SK-N-SH treated with all-trans-retinoic acid at 6 μM for 48 hours (cell line): Measurements from ENCODE around the gene CBR1.

Experiments used
- ATAC-seq: fragments of 200-7000 bp; cut with Tn5 transposase; 3 replicates; pipeline ENCODE4 v1.9.1; 2020; ENCODE audit warnings: mild to moderate bottlenecking, moderate library complexity
- ARNTL ChIP-seq: fragments of 450-650 bp; formaldehyde crosslinking; IDR thresholded peaks from 2 replicates; pipeline ENCODE4 v1.5.0; 2020; ENCODE audit warnings: low read depth, mild to moderate bottlenecking, moderate library complexity, borderline replicate concordance
- CSDC2 ChIP-seq: fragments of 250-450 bp; sonication (Bioruptor Pico); IDR thresholded peaks from 2 replicates; pipeline ENCODE4 v1.5.0; 2020; ENCODE audit warnings: mild to moderate bottlenecking, moderate library complexity
- ESRRG ChIP-seq: fragments of 250-450 bp; sonication (Bioruptor Pico); IDR thresholded peaks from 2 replicates; pipeline ENCODE4 v1.6.1; 2021; ENCODE audit warnings: mild to moderate bottlenecking
- GLIS3 ChIP-seq: fragments of 250-450 bp; sonication (Bioruptor Pico); IDR thresholded peaks from 2 replicates; pipeline ENCODE4 v1.5.0; 2020; ENCODE audit warnings: mild to moderate bottlenecking, moderate library complexity
- ISL1 ChIP-seq: fragments of 250-450 bp; sonication (Bioruptor Pico); IDR thresholded peaks from 2 replicates; pipeline ENCODE4 v2.1.2; 2022; ENCODE audit warnings: mild to moderate bottlenecking, moderate library complexity
- PPARA ChIP-seq: fragments of 250-450 bp; sonication (Bioruptor Pico); IDR thresholded peaks from 2 replicates; pipeline ENCODE4 v1.5.0; 2020; ENCODE audit warnings: mild to moderate bottlenecking, borderline replicate concordance
- TCF4 ChIP-seq: fragments of 250-450 bp; sonication (Bioruptor Pico); IDR thresholded peaks from 2 replicates; pipeline ENCODE4 v1.8.0; 2021; ENCODE audit warnings: mild to moderate bottlenecking, moderate library complexity, borderline replicate concordance
- TOX ChIP-seq: fragments of 250-450 bp; sonication (Bioruptor Pico); IDR thresholded peaks from 2 replicates; pipeline ENCODE4 v1.8.0; 2021; ENCODE audit warnings: mild to moderate bottlenecking, moderate library complexity, borderline replicate concordance
- ZFP3 ChIP-seq: fragments of 250-450 bp; sonication (Bioruptor Pico); IDR thresholded peaks from 2 replicates; pipeline ENCODE4 v1.5.0; 2020; ENCODE audit warnings: mild to moderate bottlenecking, moderate library complexity
- ZFP30 ChIP-seq: fragments of 450-650 bp; formaldehyde crosslinking; IDR thresholded peaks from 2 replicates; pipeline ENCODE4 v1.5.0; 2022; ENCODE audit warnings: mild to moderate bottlenecking, moderate library complexity
- ZNF565 ChIP-seq: fragments of 450-650 bp; formaldehyde crosslinking; conservative IDR thresholded peaks from 2 replicates; pipeline ENCODE4 v1.5.0; 2020; ENCODE audit warnings: low read depth, mild to moderate bottlenecking, moderate library complexity
- ZNF70 ChIP-seq: fragments of 450-650 bp; formaldehyde crosslinking; IDR thresholded peaks from 2 replicates; pipeline ENCODE4 v1.5.0; 2020; ENCODE audit warnings: mild to moderate bottlenecking, moderate library complexity
- ZNF8 ChIP-seq: fragments of 450-650 bp; formaldehyde crosslinking; IDR thresholded peaks from 2 replicates; pipeline ENCODE4 v1.5.0; 2020; ENCODE audit warnings: mild to moderate bottlenecking, moderate library complexity
- TF ChIP-seq, protein P1 (sequence below): fragments of 250-450 bp; sonication (Bioruptor Pico); IDR thresholded peaks from 2 replicates; pipeline ENCODE4 v1.8.0; 2021; ENCODE audit warnings: low read depth, mild to moderate bottlenecking, moderate library complexity, borderline replicate concordance
- TF ChIP-seq, protein P2 (sequence below): fragments of 250-450 bp; sonication (Bioruptor Pico); IDR thresholded peaks from 2 replicates; pipeline ENCODE4 v1.5.1; 2021; ENCODE audit warnings: mild to moderate bottlenecking, moderate library complexity
- TF ChIP-seq, protein P3 (sequence below): fragments of 250-450 bp; sonication (Bioruptor Pico); IDR thresholded peaks from 2 replicates; pipeline ENCODE4 v1.5.1; 2020; ENCODE audit warnings: low read depth, mild to moderate bottlenecking, moderate library complexity
- TF ChIP-seq, protein P4 (sequence below): fragments of 250-450 bp; sonication (Bioruptor Pico); IDR thresholded peaks from 2 replicates; pipeline ENCODE4 v1.8.0; 2020; ENCODE audit warnings: mild to moderate bottlenecking, moderate library complexity, borderline replicate concordance
- TF ChIP-seq, protein P5 (sequence below): fragments of 250-450 bp; sonication (Bioruptor Pico); IDR thresholded peaks from 2 replicates; pipeline ENCODE4 v1.5.0; 2020; ENCODE audit warnings: mild to moderate bottlenecking, moderate library complexity

Gene CBR1

DNA sequence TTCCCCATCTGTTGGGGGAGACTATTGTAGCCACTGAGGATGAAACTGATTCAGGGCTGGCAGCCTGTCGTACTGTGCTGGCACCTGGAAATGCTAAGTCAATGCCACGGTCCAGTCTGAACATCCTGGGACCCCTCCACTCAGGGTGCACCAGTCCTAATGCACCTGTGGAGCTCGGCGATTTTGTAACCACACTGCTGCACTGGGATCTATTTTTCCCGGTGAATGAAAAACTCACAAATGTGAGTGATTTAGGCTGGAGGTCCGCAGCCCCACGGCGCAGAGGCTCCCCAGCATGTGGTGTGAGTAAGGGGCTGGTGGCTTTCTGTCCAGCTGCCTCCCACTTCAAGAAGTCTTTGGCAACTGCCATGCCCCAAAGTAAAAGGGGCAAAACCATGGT, 45.0 kb upstream of the CBR1 start:
- ATAC-seq, result no peak
- TF ChIP-seq, protein P1, sequence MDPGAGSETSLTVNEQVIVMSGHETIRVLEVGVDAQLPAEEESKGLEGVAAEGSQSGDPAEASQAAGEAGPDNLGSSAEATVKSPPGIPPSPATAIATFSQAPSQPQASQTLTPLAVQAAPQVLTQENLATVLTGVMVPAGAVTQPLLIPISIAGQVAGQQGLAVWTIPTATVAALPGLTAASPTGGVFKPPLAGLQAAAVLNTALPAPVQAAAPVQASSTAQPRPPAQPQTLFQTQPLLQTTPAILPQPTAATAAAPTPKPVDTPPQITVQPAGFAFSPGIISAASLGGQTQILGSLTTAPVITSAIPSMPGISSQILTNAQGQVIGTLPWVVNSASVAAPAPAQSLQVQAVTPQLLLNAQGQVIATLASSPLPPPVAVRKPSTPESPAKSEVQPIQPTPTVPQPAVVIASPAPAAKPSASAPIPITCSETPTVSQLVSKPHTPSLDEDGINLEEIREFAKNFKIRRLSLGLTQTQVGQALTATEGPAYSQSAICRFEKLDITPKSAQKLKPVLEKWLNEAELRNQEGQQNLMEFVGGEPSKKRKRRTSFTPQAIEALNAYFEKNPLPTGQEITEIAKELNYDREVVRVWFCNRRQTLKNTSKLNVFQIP (CRISPR knock-in tag), result no peak
- no peak for TF ChIP-seq ZNF70 (CRISPR knock-in tag)
- TF ChIP-seq ZNF8 (CRISPR knock-in tag), result no peak
- TF ChIP-seq ZFP30, result no peak
- no peak for TF ChIP-seq TOX (CRISPR knock-in tag)
- no peak for TF ChIP-seq ZNF565 (CRISPR knock-in tag)
- TF ChIP-seq, protein P2, sequence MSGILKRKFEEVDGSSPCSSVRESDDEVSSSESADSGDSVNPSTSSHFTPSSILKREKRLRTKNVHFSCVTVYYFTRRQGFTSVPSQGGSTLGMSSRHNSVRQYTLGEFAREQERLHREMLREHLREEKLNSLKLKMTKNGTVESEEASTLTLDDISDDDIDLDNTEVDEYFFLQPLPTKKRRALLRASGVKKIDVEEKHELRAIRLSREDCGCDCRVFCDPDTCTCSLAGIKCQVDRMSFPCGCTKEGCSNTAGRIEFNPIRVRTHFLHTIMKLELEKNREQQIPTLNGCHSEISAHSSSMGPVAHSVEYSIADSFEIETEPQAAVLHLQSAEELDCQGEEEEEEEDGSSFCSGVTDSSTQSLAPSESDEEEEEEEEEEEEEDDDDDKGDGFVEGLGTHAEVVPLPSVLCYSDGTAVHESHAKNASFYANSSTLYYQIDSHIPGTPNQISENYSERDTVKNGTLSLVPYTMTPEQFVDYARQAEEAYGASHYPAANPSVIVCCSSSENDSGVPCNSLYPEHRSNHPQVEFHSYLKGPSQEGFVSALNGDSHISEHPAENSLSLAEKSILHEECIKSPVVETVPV (CRISPR knock-in tag), result no peak
- no peak for TF ChIP-seq ESRRG (CRISPR knock-in tag)

DNA sequence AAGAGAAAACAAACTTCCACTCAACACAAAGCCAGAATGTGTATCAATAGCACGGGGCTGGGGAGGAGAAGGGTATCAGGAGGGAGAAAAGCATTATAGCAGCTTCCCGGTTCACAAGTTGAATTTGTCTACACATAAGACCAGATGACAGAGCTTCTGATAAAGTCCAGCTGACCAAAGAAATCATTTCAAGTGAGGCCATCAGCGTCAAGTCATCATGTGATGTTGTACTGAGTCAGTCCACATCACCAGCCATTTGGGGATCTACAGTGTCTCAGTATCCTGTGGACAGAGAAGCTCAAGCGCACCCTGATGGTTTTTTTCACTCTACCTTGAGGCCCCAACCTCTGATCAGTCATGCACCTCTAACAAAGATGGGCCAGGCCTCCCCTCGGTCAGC, 42.5 kb upstream of the CBR1 start:
- no peak for TF ChIP-seq CSDC2 (CRISPR knock-in tag)
- TF ChIP-seq PPARA (CRISPR knock-in tag), result no peak
- no peak for TF ChIP-seq ZFP30
- TF ChIP-seq, protein P1 (CRISPR knock-in tag), result no peak
- TF ChIP-seq, protein P3, sequence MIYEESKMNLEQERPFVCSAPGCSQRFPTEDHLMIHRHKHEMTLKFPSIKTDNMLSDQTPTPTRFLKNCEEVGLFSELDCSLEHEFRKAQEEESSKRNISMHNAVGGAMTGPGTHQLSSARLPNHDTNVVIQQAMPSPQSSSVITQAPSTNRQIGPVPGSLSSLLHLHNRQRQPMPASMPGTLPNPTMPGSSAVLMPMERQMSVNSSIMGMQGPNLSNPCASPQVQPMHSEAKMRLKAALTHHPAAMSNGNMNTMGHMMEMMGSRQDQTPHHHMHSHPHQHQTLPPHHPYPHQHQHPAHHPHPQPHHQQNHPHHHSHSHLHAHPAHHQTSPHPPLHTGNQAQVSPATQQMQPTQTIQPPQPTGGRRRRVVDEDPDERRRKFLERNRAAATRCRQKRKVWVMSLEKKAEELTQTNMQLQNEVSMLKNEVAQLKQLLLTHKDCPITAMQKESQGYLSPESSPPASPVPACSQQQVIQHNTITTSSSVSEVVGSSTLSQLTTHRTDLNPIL, result no peak
- TF ChIP-seq ZNF8 (CRISPR knock-in tag), result no peak
- no peak for TF ChIP-seq ZFP3
- TF ChIP-seq, protein P4, sequence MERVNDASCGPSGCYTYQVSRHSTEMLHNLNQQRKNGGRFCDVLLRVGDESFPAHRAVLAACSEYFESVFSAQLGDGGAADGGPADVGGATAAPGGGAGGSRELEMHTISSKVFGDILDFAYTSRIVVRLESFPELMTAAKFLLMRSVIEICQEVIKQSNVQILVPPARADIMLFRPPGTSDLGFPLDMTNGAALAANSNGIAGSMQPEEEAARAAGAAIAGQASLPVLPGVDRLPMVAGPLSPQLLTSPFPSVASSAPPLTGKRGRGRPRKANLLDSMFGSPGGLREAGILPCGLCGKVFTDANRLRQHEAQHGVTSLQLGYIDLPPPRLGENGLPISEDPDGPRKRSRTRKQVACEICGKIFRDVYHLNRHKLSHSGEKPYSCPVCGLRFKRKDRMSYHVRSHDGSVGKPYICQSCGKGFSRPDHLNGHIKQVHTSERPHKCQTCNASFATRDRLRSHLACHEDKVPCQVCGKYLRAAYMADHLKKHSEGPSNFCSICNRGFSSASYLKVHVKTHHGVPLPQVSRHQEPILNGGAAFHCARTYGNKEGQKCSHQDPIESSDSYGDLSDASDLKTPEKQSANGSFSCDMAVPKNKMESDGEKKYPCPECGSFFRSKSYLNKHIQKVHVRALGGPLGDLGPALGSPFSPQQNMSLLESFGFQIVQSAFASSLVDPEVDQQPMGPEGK, result no peak
- no peak for TF ChIP-seq GLIS3
- TF ChIP-seq ZNF565 (CRISPR knock-in tag), result no peak
- TF ChIP-seq ARNTL (CRISPR knock-in tag), result no peak
- TF ChIP-seq, protein P5, sequence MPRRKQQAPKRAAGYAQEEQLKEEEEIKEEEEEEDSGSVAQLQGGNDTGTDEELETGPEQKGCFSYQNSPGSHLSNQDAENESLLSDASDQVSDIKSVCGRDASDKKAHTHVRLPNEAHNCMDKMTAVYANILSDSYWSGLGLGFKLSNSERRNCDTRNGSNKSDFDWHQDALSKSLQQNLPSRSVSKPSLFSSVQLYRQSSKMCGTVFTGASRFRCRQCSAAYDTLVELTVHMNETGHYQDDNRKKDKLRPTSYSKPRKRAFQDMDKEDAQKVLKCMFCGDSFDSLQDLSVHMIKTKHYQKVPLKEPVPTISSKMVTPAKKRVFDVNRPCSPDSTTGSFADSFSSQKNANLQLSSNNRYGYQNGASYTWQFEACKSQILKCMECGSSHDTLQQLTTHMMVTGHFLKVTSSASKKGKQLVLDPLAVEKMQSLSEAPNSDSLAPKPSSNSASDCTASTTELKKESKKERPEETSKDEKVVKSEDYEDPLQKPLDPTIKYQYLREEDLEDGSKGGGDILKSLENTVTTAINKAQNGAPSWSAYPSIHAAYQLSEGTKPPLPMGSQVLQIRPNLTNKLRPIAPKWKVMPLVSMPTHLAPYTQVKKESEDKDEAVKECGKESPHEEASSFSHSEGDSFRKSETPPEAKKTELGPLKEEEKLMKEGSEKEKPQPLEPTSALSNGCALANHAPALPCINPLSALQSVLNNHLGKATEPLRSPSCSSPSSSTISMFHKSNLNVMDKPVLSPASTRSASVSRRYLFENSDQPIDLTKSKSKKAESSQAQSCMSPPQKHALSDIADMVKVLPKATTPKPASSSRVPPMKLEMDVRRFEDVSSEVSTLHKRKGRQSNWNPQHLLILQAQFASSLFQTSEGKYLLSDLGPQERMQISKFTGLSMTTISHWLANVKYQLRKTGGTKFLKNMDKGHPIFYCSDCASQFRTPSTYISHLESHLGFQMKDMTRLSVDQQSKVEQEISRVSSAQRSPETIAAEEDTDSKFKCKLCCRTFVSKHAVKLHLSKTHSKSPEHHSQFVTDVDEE, result no peak
- TF ChIP-seq TOX (CRISPR knock-in tag), result no peak
- TF ChIP-seq, protein P2 (CRISPR knock-in tag), result no peak
- no peak for TF ChIP-seq ZNF70 (CRISPR knock-in tag)
- no peak for TF ChIP-seq ISL1 (CRISPR knock-in tag)
- TF ChIP-seq TCF4 (CRISPR knock-in tag), result no peak
- no peak for ATAC-seq
